GM19023 (cell line): ENCODE measurements around the gene CD244.
"Not testable (repeated sequence)": the region's sequence is repeated elsewhere in the genome, so short reads cannot be mapped to it uniquely, and the experiment has no call there.

ENCODE experiments used
- ATAC-seq: cut with Tn5 transposase; IDR thresholded peaks from one replicate; pipeline ENCODE4 v1.9.1; 2021; ENCODE audit warnings: mild to moderate bottlenecking, moderate library complexity; ENCODE audit not compliant: unreplicated experiment

CD244 gene

GRCh38 chr1:160789051-160789701, 73.5 kb downstream of the CD244 start:
- peak; percentile 3 for ATAC-seq

DNA sequence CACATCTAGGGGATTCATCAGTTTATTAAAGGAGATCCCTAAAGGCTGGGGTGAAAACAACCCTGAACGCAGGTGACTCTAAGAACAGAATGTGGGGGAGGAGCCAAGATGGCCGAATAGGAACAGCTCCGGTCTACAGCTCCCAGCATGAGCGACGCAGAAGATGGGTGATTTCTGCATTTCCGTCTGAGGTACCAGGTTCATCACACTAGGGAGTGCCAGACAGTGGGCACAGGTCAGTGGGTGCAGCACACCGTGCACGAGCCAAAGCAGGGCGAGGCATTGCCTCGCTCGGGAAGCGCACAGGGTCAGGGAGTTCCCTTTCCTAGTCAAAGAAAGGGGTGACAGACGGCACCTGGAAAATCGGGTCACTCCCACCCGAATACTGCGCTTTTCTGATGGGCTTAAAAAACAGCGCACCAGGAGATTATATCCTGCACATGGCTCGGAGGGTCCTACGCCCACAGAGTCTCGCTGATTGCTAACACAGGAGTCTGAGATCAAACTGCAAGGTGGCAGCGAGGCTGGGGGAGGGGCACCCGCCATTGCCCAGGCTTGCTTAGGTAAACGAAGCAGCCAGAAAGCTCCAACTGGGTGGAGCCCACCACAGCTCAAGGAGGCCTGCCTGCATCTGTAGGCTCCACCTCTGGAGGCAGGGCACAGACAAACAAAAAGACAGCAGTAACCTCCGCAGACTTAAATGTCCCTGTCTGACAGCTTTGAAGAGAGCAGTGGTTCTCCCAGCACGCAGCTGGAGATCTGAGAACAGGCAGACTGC, 79.5 kb downstream of the CD244 start:
- not testable (repeated sequence) for ATAC-seq

GRCh38 chr1:160781914-160782689, 80.6 kb downstream of the CD244 start:
- peak; percentile 81 for ATAC-seq

- ATAC-seq, result no peak
Measured at GRCh38 chr1:160781186-160781766, 81.4 kb downstream of the CD244 start.

GRCh38 chr1:160780398-160780755, 82.3 kb downstream of the CD244 start:
- no peak for ATAC-seq
